Osteoblast (primary cell): Measurements from ENCODE around the gene ABHD15. TPM values are rescaled to one million over a fixed set of nuclear protein-coding genes. Genes with fewer than 3 reads are reported as not detected.

Source experiments
- DNase-seq: peaks from one replicate; pipeline ENCODE4 v3.0.0; 2011; ENCODE audit warnings: low spot score, mixed read lengths; ENCODE audit not compliant: insufficient read length; ENCODE audit errors: missing footprints
- H2AFZ ChIP-seq: 2 replicates; pipeline ENCODE4 v1.6.0; 2011; ENCODE audit warnings: mild to moderate bottlenecking, low read length
- H3K27ac ChIP-seq: 2 replicates; pipeline ENCODE4 v1.5.1; 2011; ENCODE audit warnings: mild to moderate bottlenecking, low read depth, low read length, moderate library complexity
- H3K27me3 ChIP-seq: 2 replicates; pipeline ENCODE4 v1.6.0; 2012; ENCODE audit warnings: mild to moderate bottlenecking, control low read depth, inconsistent platforms, low read length, moderate library complexity; ENCODE audit not compliant: insufficient read depth
- H3K36me3 ChIP-seq: 2 replicates; pipeline ENCODE4 v1.5.1; 2011; ENCODE audit warnings: mild to moderate bottlenecking, low read length, control low read depth, moderate library complexity; ENCODE audit not compliant: insufficient read depth
- H3K4me1 ChIP-seq: 2 replicates; pipeline ENCODE4 v1.5.1; 2011; ENCODE audit warnings: mild to moderate bottlenecking, low read length, control low read depth, moderate library complexity; ENCODE audit not compliant: insufficient read depth
- H3K4me2 ChIP-seq: 2 replicates; pipeline ENCODE4 v1.6.0; 2011; ENCODE audit warnings: mild to moderate bottlenecking, low read length; ENCODE audit not compliant: insufficient read depth
- H3K4me3 ChIP-seq: fragments of 200-600 bp; sonication (generic); 3 replicates; pipeline ENCODE4 v1.5.1; 2012; ENCODE audit warnings: mild to moderate bottlenecking, low read length, inconsistent platforms; ENCODE audit not compliant: insufficient read depth
- H3K79me2 ChIP-seq: 2 replicates; pipeline ENCODE4 v1.6.0; 2012; ENCODE audit warnings: mild to moderate bottlenecking, low read length, control low read depth, inconsistent platforms; ENCODE audit not compliant: insufficient read depth
- H3K9me3 ChIP-seq: 2 replicates; pipeline ENCODE4 v1.5.1; 2011; ENCODE audit warnings: low read depth, low read length, control low read depth
- H4K20me1 ChIP-seq: 2 replicates; pipeline ENCODE4 v1.6.0; 2012; ENCODE audit warnings: mild to moderate bottlenecking, low read length, control low read depth; ENCODE audit not compliant: insufficient read depth
- CTCF ChIP-seq: IDR thresholded peaks from 2 replicates; pipeline ENCODE4 v1.5.1; 2011; ENCODE audit warnings: mild to moderate bottlenecking, low read depth, low read length, moderate library complexity; ENCODE audit errors: extremely low read depth
- total RNA-seq: library from RNA; depleted of rRNA; stranded (reverse); fragments of >200 nt; gene quantifications from 2 replicates; pipeline ENCODE4 v1.2.3, GENCODE V29; 2012

The ABHD15 gene
- total RNA-seq, 1 donor, result 9.4 TPM

- Histone ChIP-seq H3K27me3 (no peaks in the 10 kb centered on the region), H3K79me2 (peaks cover 2% of the 10 kb centered on the region), H3K36me3 (peaks cover 39% of the 10 kb centered on the region), H3K27ac (no peak overlapping the region), H4K20me1 (no peaks in the 10 kb centered on the region), H3K4me2 (peak overlapping the region; percentile 61), H3K4me3 (peak overlapping the region; percentile 25), H2AFZ (no peak overlapping the region), H3K4me1 (peaks cover 21% of the 10 kb centered on the region), H3K9me3 (no peaks in the 10 kb centered on the region)
- TF ChIP-seq CTCF, result no peak
- peak; percentile 92 for DNase-seq
Measured at GRCh38 chr17:29571883-29572681, 5.2 kb upstream of the ABHD15 start.

GRCh38 chr17:29571486-29571882 is 4.6 kb upstream of the ABHD15 start:
- Histone ChIP-seq H3K4me1 (peaks cover 21% of the 10 kb centered on the region), H3K9me3 (no peaks in the 10 kb centered on the region), H3K27ac (no peak overlapping the region), H3K4me3 (no peak overlapping the region), H3K4me2 (no peak overlapping the region), H2AFZ (no peak overlapping the region), H3K79me2 (peaks cover 2% of the 10 kb centered on the region), H3K36me3 (peaks cover 38% of the 10 kb centered on the region), H4K20me1 (no peaks in the 10 kb centered on the region), H3K27me3 (no peaks in the 10 kb centered on the region)
- peak; percentile 39 for DNase-seq
- no peak for TF ChIP-seq CTCF

GRCh38 chr17:29570521-29570920 is 3.7 kb upstream of the ABHD15 start:
- no peak overlapping the region for H3K27ac ChIP-seq
- DNase-seq, result peak; percentile 58

More at GRCh38 chr17:29570521-29570920, 3.7 kb upstream of the ABHD15 start:
- peaks cover 2% of the 10 kb centered on the region for H3K79me2 ChIP-seq
- H3K4me3 ChIP-seq, result no peak overlapping the region
- no peak for TF ChIP-seq CTCF
- H3K4me2 ChIP-seq, result no peak overlapping the region
- no peaks in the 10 kb centered on the region for H4K20me1 ChIP-seq
- H3K9me3 ChIP-seq, result no peaks in the 10 kb centered on the region
- no peak overlapping the region for H2AFZ ChIP-seq
- peaks cover 28% of the 10 kb centered on the region for H3K36me3 ChIP-seq
- no peaks in the 10 kb centered on the region for H3K27me3 ChIP-seq
- H3K4me1 ChIP-seq, result peaks cover 25% of the 10 kb centered on the region
